Lower leg skin (tissue), 4 donors: ENCODE results near the gene MSANTD4. TPM values are rescaled to one million over a fixed set of nuclear protein-coding genes. Genes with fewer than 3 reads are reported as not detected.
A peak's percentile ranks its signal among the peaks of the same experiment; 100 is the strongest.

Experiments used
- DNase-seq, 2 donors: peaks; one replicate each; pipeline ENCODE4 v3.0.0-alpha.2; 2019; ENCODE audit warnings: low spot score in 2 of 2
- H3K4me3 ChIP-seq: fragments of 200-600 bp; sonication (generic); 2 replicates; pipeline ENCODE4 v1.5.1; 2017; ENCODE audit warnings: mild to moderate bottlenecking, low read depth; ENCODE audit not compliant: poor library complexity, severe bottlenecking
- POLR2A ChIP-seq, 2 donors: fragments of 450-650 bp; IDR thresholded peaks; one replicate each; pipeline ENCODE4 v1.6.1; 2016 to 2017; ENCODE audit warnings: antibody characterized with exemption in 2 of 2, mild to moderate bottlenecking in 1 of 2, moderate library complexity in 1 of 2
- WGBS, 2 donors: methylation state at CpG; one replicate each; pipeline ENCODE4 v1.1.5; 2018; 5-methylcytosine and 5-hydroxymethylcytosine counted together
- intact Hi-C: fragments of 100-400 bp; cut with DNase I; formaldehyde crosslinking; loops from one replicate; pipeline ENCODE4 v1.15.0; 2023; ENCODE audit warnings: low total_unique reads
- total RNA-seq, 4 donors: library from RNA; depleted of rRNA; stranded (reverse); fragments of >200 nt; gene quantifications; one replicate each; pipeline ENCODE4 v1.1.0, GENCODE V29; 2016
- TF ChIP-seq, protein P1 (sequence below), 3 donors: fragments of 450-650 bp; IDR thresholded peaks; one replicate each; pipeline ENCODE4 v1.5.1; 2016; ENCODE audit warnings: antibody characterized with exemption in 3 of 3, mild to moderate bottlenecking in 3 of 3, moderate library complexity in 2 of 3

The MSANTD4 gene
- 10 to 100 TPM in 3 of 4 donors, 1 to 10 TPM in 1; 9.2 to 14.8 (median 12.3) TPM for total RNA-seq

DNA sequence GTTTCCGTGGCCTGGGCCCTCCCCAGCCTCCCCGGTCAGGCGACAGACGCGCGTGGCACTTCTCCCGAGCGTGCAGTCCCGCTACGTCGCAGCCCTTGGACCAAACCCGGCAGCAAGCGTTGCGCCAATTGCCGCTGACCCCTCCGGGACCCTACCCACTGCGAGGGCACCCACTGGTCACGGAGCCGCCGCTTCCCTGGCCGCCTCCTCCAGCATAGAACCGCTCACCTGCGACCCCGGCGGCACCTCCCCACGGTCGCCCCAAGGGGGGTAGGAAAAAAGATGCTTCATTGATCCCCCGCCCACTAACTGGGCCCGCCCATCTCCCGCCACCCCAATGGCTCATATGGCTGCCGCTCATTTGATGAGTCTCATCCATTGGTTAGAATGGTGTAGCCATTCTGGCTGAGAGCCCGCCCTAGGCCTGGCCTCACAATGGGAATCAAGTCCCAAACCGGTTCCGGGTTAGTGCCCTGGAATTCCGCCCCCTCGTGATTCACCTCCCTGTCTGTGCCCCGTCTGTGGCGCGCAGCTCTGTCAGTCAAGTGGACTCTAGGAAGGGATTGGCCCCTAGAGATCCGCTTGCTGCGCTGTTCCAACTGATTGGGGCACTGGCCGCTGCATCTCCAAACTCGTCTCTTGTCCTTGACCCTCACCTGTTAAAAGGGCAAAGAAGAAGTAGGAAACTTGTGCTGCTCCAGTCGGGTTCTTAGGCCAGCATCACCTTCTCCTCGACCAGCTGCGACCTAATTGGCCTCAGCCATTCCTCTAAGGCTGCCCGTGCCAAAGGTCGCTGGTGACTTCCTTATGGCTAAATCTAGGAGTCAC lies at the start of gene MSANTD4:
TSS of gene MSANTD4 (minus strand) at position 274 of the 828 bp plus-strand sequence. CDS start 11,323 bp downstream, outside the sequence.
- DNase-seq, result peak; percentile 99 to 100
- intact Hi-C loops, result no loop called here
- WGBS, 2 donors, result 1% methylated on average over 47 to 48 of the region's 48 CpGs
- peak within 1 kb of the TSS; percentile 90 for H3K4me3 ChIP-seq
- TF ChIP-seq, protein P1, sequence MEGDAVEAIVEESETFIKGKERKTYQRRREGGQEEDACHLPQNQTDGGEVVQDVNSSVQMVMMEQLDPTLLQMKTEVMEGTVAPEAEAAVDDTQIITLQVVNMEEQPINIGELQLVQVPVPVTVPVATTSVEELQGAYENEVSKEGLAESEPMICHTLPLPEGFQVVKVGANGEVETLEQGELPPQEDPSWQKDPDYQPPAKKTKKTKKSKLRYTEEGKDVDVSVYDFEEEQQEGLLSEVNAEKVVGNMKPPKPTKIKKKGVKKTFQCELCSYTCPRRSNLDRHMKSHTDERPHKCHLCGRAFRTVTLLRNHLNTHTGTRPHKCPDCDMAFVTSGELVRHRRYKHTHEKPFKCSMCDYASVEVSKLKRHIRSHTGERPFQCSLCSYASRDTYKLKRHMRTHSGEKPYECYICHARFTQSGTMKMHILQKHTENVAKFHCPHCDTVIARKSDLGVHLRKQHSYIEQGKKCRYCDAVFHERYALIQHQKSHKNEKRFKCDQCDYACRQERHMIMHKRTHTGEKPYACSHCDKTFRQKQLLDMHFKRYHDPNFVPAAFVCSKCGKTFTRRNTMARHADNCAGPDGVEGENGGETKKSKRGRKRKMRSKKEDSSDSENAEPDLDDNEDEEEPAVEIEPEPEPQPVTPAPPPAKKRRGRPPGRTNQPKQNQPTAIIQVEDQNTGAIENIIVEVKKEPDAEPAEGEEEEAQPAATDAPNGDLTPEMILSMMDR (IDR thresholded peaks at IDR 0.05), result no peak
- TF ChIP-seq POLR2A (IDR thresholded peaks at IDR 0.05), result no peak

DNA sequence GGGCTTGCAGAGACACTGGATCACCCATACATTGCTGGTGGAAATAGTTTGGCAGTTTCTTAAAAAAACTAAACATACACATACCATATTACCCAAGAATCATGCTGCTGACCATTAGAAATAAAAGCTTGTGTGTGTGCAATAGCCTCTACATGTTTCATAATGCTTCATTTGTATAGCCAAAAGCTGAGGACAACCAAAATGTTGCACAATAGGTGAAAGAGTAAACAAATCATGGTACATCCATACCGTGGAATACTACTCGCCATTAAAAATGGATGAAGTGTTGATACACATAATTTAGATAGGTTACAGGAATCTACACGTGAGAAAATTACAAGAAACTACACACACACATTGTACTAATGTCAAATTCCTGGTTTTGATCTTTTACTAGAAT lies 48.6 kb upstream of the MSANTD4 start:
- no peak overlapping the region for H3K4me3 ChIP-seq
- 88 to 97% methylated on average over 3 of the region's 3 CpGs for WGBS, 2 donors
- DNase-seq, result no peak
- intact Hi-C loops, result no loop called here
- TF ChIP-seq POLR2A (IDR thresholded peaks at IDR 0.05), result no peak
- TF ChIP-seq, protein P1 (IDR thresholded peaks at IDR 0.05), result no peak

DNA sequence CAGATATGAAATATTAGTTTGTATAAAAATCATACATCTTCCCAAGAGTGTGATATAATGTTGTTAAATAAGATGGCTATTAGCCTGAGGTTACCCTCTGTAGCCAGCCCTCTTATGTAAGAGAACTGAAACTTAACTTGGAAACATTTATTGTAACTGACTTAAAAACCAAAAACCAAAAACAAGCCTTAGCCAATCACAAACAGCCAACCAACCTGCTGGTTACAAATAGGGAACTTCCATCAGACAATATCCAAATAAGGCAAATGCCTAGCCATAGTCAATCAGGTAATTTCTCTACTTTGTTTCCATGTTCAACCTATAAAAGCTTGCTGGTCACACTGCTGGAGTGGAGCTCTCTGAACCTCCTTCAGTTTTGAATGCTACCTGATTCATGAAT lies 41.0 kb upstream of the MSANTD4 start:
- intact Hi-C loops, result no loop called here
- no peak for TF ChIP-seq POLR2A (IDR thresholded peaks at IDR 0.05)
- TF ChIP-seq, protein P1 (IDR thresholded peaks at IDR 0.05), result no peak
- H3K4me3 ChIP-seq, result no peak overlapping the region
- no peak for DNase-seq

DNA sequence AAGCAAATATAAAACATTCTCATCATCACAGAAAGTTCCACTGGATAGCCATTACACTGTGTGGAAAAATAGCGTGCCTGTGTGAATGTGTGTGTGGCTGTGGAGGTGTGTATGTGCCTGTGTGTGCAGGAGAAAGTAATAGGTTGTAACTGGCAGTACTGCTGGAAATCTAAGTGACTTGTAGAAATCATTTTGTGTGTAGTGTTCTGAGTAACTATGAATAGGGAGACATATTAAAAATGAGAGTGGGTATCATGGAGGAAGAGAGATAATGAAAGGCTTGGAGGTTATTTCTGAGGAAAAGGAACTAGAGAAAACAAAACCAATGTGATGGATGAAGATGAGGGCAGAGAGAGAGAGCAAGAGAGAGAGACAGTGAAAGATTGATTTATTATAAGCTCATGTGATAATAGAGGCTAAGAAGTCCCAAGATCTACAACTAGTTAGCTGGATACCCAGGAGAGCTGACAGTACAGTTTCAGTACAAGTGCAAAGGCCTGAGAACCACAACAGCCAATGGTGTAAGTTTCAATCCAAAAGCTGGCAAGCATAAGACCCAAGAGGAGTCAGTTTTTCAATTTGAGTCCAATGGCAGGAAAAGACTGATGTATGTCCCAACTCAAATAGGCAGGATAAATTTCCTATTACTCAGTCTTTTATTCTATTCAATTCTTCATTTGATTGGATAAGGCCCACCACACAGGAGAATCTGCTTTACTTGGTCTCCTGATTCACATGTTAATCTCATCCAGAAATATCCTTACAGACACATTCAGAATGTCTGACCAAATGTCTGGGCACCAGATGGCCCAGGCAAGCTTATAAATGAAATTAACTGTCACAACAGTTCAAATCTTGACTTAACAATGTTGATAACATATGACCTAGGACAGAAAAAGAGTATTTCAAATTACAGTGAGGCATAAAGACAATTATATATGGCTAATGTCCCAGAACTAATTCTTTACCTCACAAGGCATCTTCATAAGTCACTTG lies 40.2 kb upstream of the MSANTD4 start:
- no peak overlapping the region for H3K4me3 ChIP-seq
- no peak for TF ChIP-seq POLR2A (IDR thresholded peaks at IDR 0.05)
- TF ChIP-seq, protein P1 (IDR thresholded peaks at IDR 0.05), result no peak
- 95 to 97% methylated on average over 1 of the region's 1 CpG for WGBS, 2 donors
- no peak for DNase-seq
- intact Hi-C loops, result no loop called here

DNA sequence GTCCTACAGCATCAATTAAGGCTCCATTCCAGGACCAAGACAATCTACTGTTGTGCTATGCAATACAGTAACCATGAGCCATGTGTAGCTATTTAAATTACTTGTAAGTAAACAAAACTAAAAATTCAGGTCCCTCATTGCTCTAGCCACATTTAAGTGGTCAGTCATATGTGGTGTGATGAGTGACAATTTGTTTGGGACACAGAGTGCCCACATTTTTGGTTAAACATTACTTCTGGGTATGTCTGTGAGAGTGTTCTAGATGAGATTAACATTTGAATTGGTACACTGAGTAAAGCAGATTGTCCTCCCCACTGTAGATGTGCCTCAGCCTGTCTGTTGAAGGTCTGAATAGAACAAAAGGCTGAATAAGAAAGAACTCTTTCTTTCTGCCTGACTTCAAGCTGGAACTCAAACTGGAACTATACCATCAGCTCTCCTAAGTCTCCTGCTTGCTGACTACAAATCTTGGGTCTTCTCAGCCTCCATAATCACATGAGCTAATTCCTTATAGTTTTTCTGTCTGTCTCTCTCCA lies 39.3 kb upstream of the MSANTD4 start:
- intact Hi-C loops, result no loop called here
- no peak for TF ChIP-seq POLR2A (IDR thresholded peaks at IDR 0.05)
- TF ChIP-seq, protein P1 (IDR thresholded peaks at IDR 0.05), result no peak
- H3K4me3 ChIP-seq, result no peak overlapping the region
- no peak for DNase-seq
